AG08395 (cell line): Measurements from ENCODE around the gene GNB1.
"Not testable (repeated sequence)": the region's sequence is repeated elsewhere in the genome, so short reads cannot be mapped to it uniquely, and the experiment has no call there.

Experiments used
- DNase-seq: peaks from one replicate; pipeline ENCODE4 v3.0.0; 2012; ENCODE audit warnings: mixed read lengths, low spot score

GNB1 gene

DNA sequence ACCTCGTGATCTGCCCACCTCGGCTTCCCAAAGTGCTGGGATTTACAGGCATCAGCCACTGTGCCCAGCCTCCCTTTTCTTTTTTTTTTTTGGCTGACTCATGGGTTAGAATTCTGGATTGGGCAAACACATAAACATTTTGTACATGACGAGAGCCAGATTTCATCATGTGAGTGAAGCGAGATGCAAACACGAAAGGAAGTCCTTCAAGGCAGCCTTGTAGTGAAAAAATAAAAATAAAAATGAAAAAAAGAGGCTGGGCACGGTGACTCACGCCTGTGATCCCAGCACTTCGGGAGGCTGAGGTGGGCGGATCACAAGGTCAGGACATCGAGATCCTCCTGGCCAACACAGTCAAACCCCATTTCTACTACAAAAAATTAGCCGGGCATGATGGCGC, 149.9 kb downstream of the GNB1 start:
- peak; percentile 84 for DNase-seq

GRCh38 chr1:1738799-1739337, 152.0 kb downstream of the GNB1 start:
- not testable (repeated sequence) for DNase-seq

GRCh38 chr1:1737675-1738590, 153.0 kb downstream of the GNB1 start:
- DNase-seq, result not testable (repeated sequence)
